Endothelial cell of umbilical vein (primary cell): Measurements from ENCODE around the gene SNN. TPM values are rescaled to one million over a fixed set of nuclear protein-coding genes. Genes with fewer than 3 reads are reported as not detected.

Experiments used
- BruUV-seq: library from RNA; stranded (reverse); fragments of 400-500 nt; replicated peaks from 2 replicates; lab custom pipeline; 2021; lab: Mats Ljungman, UMichigan
- CTCF ChIA-PET: fragments of 300-600, 350-600 bp; sonication (Branson Sonifier 250); formaldehyde crosslinking; loops from one replicate; lab custom pipeline; 2021; ENCODE audit warnings: antibody characterized with exemption, inconsistent platforms; lab: Charles Lee
- POLR2A ChIA-PET: fragments of 300-600, 350-600 bp; sonication (Branson Sonifier 250); formaldehyde crosslinking; loops from one replicate; lab custom pipeline; 2021; ENCODE audit warnings: antibody characterized with exemption, inconsistent platforms; lab: Charles Lee
- DNase-seq: peaks from one replicate; pipeline ENCODE4 v3.0.0-alpha.2; 2011; ENCODE audit warnings: low read depth, low spot score
- FAIRE-seq: peaks from 2 replicates; lab custom pipeline; 2011; peaks lifted over from hg19 to GRCh38; lab: Jason Lieb, UNC
- H2AFZ ChIP-seq: 2 replicates; pipeline ENCODE4 v1.6.0; 2012; ENCODE audit warnings: low read depth, low read length, control low read depth, inconsistent platforms
- H3K27ac ChIP-seq: 2 replicates; pipeline ENCODE4 v1.5.1; 2011; ENCODE audit warnings: low read depth, mild to moderate bottlenecking, control low read depth, low read length, moderate library complexity; ENCODE audit not compliant: insufficient read depth
- H3K27me3 ChIP-seq, 2 experiments: 2 replicates each; pipeline versions ENCODE4 v1.6.0 to v1.6.1; 2011; ENCODE audit warnings: low read length in 2 of 2, mixed read lengths in 1 of 2; ENCODE audit not compliant: control insufficient read depth in 2 of 2, insufficient read depth in 2 of 2
- H3K36me3 ChIP-seq, 2 experiments: 2 replicates in 1 of 2; 3 replicates in 1 of 2; pipeline ENCODE4 v1.5.1; 2011; ENCODE audit warnings: low read length in 2 of 2, mild to moderate bottlenecking in 1 of 2, moderate library complexity in 1 of 2; ENCODE audit not compliant: control insufficient read depth in 2 of 2, insufficient read depth in 2 of 2; ENCODE audit errors: extremely low read depth in 1 of 2
- H3K4me1 ChIP-seq: 3 replicates; pipeline ENCODE4 v1.5.1; 2011; ENCODE audit warnings: mild to moderate bottlenecking, low read length; ENCODE audit not compliant: control insufficient read depth, insufficient read depth; ENCODE audit errors: extremely low read depth
- H3K4me2 ChIP-seq: 2 replicates; pipeline ENCODE4 v1.6.1; 2011; ENCODE audit warnings: low read length, control low read depth, mixed read lengths; ENCODE audit not compliant: insufficient read depth
- H3K4me3 ChIP-seq, 3 experiments: fragments of 200-600 bp in 1 of 3; sonication (generic), shearing (Covaris generic) in 1 of 3; replicated peaks in 1 of 3; 2 replicates each; pipeline ENCODE4 v1.5.1; 2011 to 2016; ENCODE audit warnings: control low read depth in 3 of 3, low read length in 3 of 3, mild to moderate bottlenecking in 2 of 3, inconsistent platforms in 1 of 3, low read depth in 1 of 3, moderate library complexity in 1 of 3; ENCODE audit not compliant: insufficient read depth in 1 of 3
- H3K79me2 ChIP-seq: 2 replicates; pipeline ENCODE4 v1.6.0; 2012; ENCODE audit warnings: low read length, inconsistent platforms; ENCODE audit not compliant: control insufficient read depth, insufficient read depth
- H3K9ac ChIP-seq: replicated peaks from 2 replicates; pipeline ENCODE3; 2011; ENCODE audit warnings: low read length, control low read depth; ENCODE audit not compliant: insufficient read depth; ENCODE audit errors: extremely low read depth
- H3K9me1 ChIP-seq: replicated peaks from 3 replicates; pipeline ENCODE4 v1.6.0; 2011; ENCODE audit warnings: mild to moderate bottlenecking, low read length; ENCODE audit not compliant: control insufficient read depth, insufficient read depth; ENCODE audit errors: extremely low read depth
- H3K9me3 ChIP-seq: replicated peaks from 2 replicates; pipeline ENCODE4 v1.5.1; 2012; ENCODE audit warnings: low read length, inconsistent platforms; ENCODE audit not compliant: control insufficient read depth, insufficient read depth
- H4K20me1 ChIP-seq: replicated peaks from 2 replicates; pipeline ENCODE3; 2011; ENCODE audit warnings: mild to moderate bottlenecking, low read length; ENCODE audit not compliant: control insufficient read depth, insufficient read depth; ENCODE audit errors: extremely low read depth
- CTCF ChIP-seq, 2 donors: IDR thresholded peaks; 1 replicate in 1 of 2; 2 replicates in 1 of 2; pipeline ENCODE4 v1.5.1; 2011; ENCODE audit warnings: low read length in 2 of 2, mild to moderate bottlenecking in 2 of 2, moderate library complexity in 2 of 2, control low read depth in 1 of 2, inconsistent platforms in 1 of 2, low read depth in 1 of 2; ENCODE audit not compliant: insufficient read depth in 1 of 2; ENCODE audit errors: extremely low read depth in 1 of 2
- EZH2 ChIP-seq: IDR thresholded peaks from 2 replicates; pipeline ENCODE4 v1.6.1; 2012; ENCODE audit warnings: borderline replicate concordance, low read depth, mild to moderate bottlenecking, moderate library complexity, low read length, inconsistent platforms; ENCODE audit not compliant: severe bottlenecking
- FOS ChIP-seq: IDR thresholded peaks from 2 replicates; pipeline ENCODE4 v1.6.1; 2011; ENCODE audit warnings: mild to moderate bottlenecking, low read length, moderate library complexity, borderline replicate concordance; ENCODE audit not compliant: insufficient read depth
- GATA2 ChIP-seq: IDR thresholded peaks from 2 replicates; pipeline ENCODE4 v1.7.0; 2011; ENCODE audit warnings: low read depth, mild to moderate bottlenecking, moderate library complexity, mixed read lengths, low read length; ENCODE audit not compliant: insufficient read length, insufficient read depth
- JUN ChIP-seq: IDR thresholded peaks from 2 replicates; pipeline ENCODE4 v1.6.1; 2011; ENCODE audit warnings: borderline replicate concordance, low read depth; ENCODE audit not compliant: insufficient read length, insufficient read depth
- MAX ChIP-seq: IDR thresholded peaks from 2 replicates; pipeline ENCODE4 v1.6.1; 2011; ENCODE audit not compliant: insufficient read depth, insufficient read length
- MYC ChIP-seq: IDR thresholded peaks from one replicate; pipeline ENCODE4 v1.6.1; 2011; ENCODE audit warnings: mild to moderate bottlenecking, low read depth, low read length
- POLR2A ChIP-seq: IDR thresholded peaks from 2 replicates; pipeline ENCODE4 v1.6.1; 2012; ENCODE audit warnings: low read depth, mild to moderate bottlenecking, control low read depth, low read length
- POLR2AphosphoS5 ChIP-seq: IDR thresholded peaks from 2 replicates; pipeline ENCODE4 v1.6.1; 2012; ENCODE audit warnings: low read depth, mild to moderate bottlenecking, control low read depth, low read length, moderate library complexity; ENCODE audit not compliant: insufficient read depth
- dilution Hi-C: fragments of 300-500 bp; cut with MboI; formaldehyde crosslinking; loops from one replicate; pipeline ENCODE4 v1.15.0; 2019; ENCODE audit warnings: low sequenced_read_pairs; ENCODE audit not compliant: extremely low pct_ligation_motif_present
- intact Hi-C: fragments of 100-400 bp; cut with micrococcal nuclease; formaldehyde crosslinking; loops from one replicate; pipeline ENCODE4 v1.10.0; 2022
- polyA plus RNA-seq, 4 experiments: library from polyadenylated mRNA; depleted of rRNA in 3 of 4; stranded (reverse) in 3 of 4; unstranded in 1 of 4; fragments of >200 nt; gene quantifications; 2 replicates each; pipeline versions ENCODE4 v1.2.1 to v1.2.3, GENCODE V29; 2011 to 2012; ENCODE audit warnings: missing spikeins in 1 of 4
- total RNA-seq: library from RNA; stranded (reverse); gene quantifications from 2 replicates; pipeline ENCODE4 v1.2.3, GENCODE V29; 2021

Gene SNN
- total and polyA plus RNA-seq, 2 donors (not counting 3 experiments of a cell fraction or from before 2014, with no cell fraction given) = 17.7 to 24.1 TPM

GRCh38 chr16:11667221-11667823, 933 bp upstream of the SNN start:
- no peak for DNase-seq
- no peak overlapping the region for H3K9ac ChIP-seq
- H2AFZ ChIP-seq = peak overlapping the region; percentile 32
- no peaks in the 10 kb centered on the region for H3K9me1 ChIP-seq
- intact Hi-C loops (loop anchor here (5.0 kb wide), 1 partner anchor 410 kb away; the partner anchor contains the start of gene SOCS1), dilution Hi-C loops (no loop called here)
- no peak overlapping the region for H3K27ac ChIP-seq
- H3K79me2 ChIP-seq = no peaks in the 10 kb centered on the region
- BruUV-seq = no TSS peak
- H3K36me3 ChIP-seq = no peaks in the 10 kb centered on the region
- no peak for FAIRE-seq
- TF ChIP-seq POLR2A (no peak), FOS (no peak), POLR2AphosphoS5 (no peak), MAX (no peak), JUN (no peak), MYC (no peak), CTCF (IDR thresholded peaks at IDR 0.05; ENCODE audit: extremely low read depth in 1 of 2, insufficient read depth in 1 of 2, low read depth in 1 of 2, low read length in 2 of 2) (no peak), EZH2 (no peak), GATA2 (no peak)
- H3K27me3 ChIP-seq = no peaks in the 10 kb centered on the region
- no peak overlapping the region for H3K4me2 ChIP-seq
- H3K4me3 ChIP-seq = no peak overlapping the region
- no peaks in the 10 kb centered on the region for H4K20me1 ChIP-seq
- H3K9me3 ChIP-seq = no peaks in the 10 kb centered on the region
- peaks cover 7% of the 10 kb centered on the region for H3K4me1 ChIP-seq
- CTCF ChIA-PET = interaction anchor here (1.1 to 2.1 kb wide), 4 partner anchors 27 to 401 kb away, joined by 3 to 6 read pairs (median 4); no protein-coding TSS in a partner anchor
- POLR2A ChIA-PET = no interaction called here
